GOT3 (cell line): Measurements from ENCODE around the gene FCHO2.

Source experiments
- DNase-seq: peaks from one replicate; lab custom pipeline; 2025; ENCODE audit warnings: mixed read lengths; lab: John Stamatoyannopoulos, UW

The FCHO2 gene

GRCh38 chr5:73114044-73114688, 158.3 kb downstream of the FCHO2 start:
- DNase-seq: no peak

- no peak for DNase-seq
These were observed 159.7 kb downstream of the FCHO2 start for GRCh38 chr5:73115399-73116051.

- DNase-seq: no peak
These were observed 160.7 kb downstream of the FCHO2 start for GRCh38 chr5:73116506-73116905.

- DNase-seq: no peak
These were observed 161.4 kb downstream of the FCHO2 start for GRCh38 chr5:73117088-73117740.

- no peak for DNase-seq
These were observed 162.6 kb downstream of the FCHO2 start for GRCh38 chr5:73118391-73118973.

GRCh38 chr5:73119451-73120157, 163.8 kb downstream of the FCHO2 start:
- DNase-seq: no peak

- DNase-seq: no peak
These were observed 164.6 kb downstream of the FCHO2 start, which contains the start of gene TMEM171 for GRCh38 chr5:73120222-73121118. TMEM171 (plus strand) TSS chr5:73120575; CDS start chr5:73123374, 2,799 bp downstream.

- no peak for DNase-seq
These were observed 165.2 kb downstream of the FCHO2 start for GRCh38 chr5:73121119-73121463.

- no peak for DNase-seq
These were observed 167.3 kb downstream of the FCHO2 start for GRCh38 chr5:73122875-73123810.

GRCh38 chr5:73125289-73125688, 169.4 kb downstream of the FCHO2 start:
- no peak for DNase-seq

GRCh38 chr5:73126381-73126780, 170.5 kb downstream of the FCHO2 start:
- DNase-seq: no peak

GRCh38 chr5:73126957-73127356, 171.1 kb downstream of the FCHO2 start:
- DNase-seq: no peak

- no peak for DNase-seq
These were observed 173.3 kb downstream of the FCHO2 start for GRCh38 chr5:73129143-73129542.

GRCh38 chr5:73130811-73131210, 175.0 kb downstream of the FCHO2 start:
- DNase-seq: no peak

GRCh38 chr5:73131711-73132425, 176.0 kb downstream of the FCHO2 start:
- no peak for DNase-seq

- no peak for DNase-seq
These were observed 176.9 kb downstream of the FCHO2 start for GRCh38 chr5:73132759-73133158.

GRCh38 chr5:73135021-73135420, 179.2 kb downstream of the FCHO2 start:
- DNase-seq: no peak

- no peak for DNase-seq
These were observed 179.7 kb downstream of the FCHO2 start for GRCh38 chr5:73135429-73136054.

GRCh38 chr5:73136055-73136562, 180.3 kb downstream of the FCHO2 start:
- no peak for DNase-seq
